Osteoblast (primary cell): ENCODE results near the gene EFHC1. TPM values are rescaled to one million over a fixed set of nuclear protein-coding genes. Genes with fewer than 3 reads are reported as not detected.
A peak's percentile ranks its signal among the peaks of the same experiment; 100 is the strongest.

Source experiments
- DNase-seq: peaks from one replicate; pipeline ENCODE4 v3.0.0; 2011; ENCODE audit warnings: low spot score, mixed read lengths; ENCODE audit not compliant: insufficient read length; ENCODE audit errors: missing footprints
- H2AFZ ChIP-seq: 2 replicates; pipeline ENCODE4 v1.6.0; 2011; ENCODE audit warnings: mild to moderate bottlenecking, low read length
- H3K27ac ChIP-seq: 2 replicates; pipeline ENCODE4 v1.5.1; 2011; ENCODE audit warnings: mild to moderate bottlenecking, low read depth, low read length, moderate library complexity
- H3K27me3 ChIP-seq: 2 replicates; pipeline ENCODE4 v1.6.0; 2012; ENCODE audit warnings: mild to moderate bottlenecking, control low read depth, inconsistent platforms, low read length, moderate library complexity; ENCODE audit not compliant: insufficient read depth
- H3K36me3 ChIP-seq: 2 replicates; pipeline ENCODE4 v1.5.1; 2011; ENCODE audit warnings: mild to moderate bottlenecking, low read length, control low read depth, moderate library complexity; ENCODE audit not compliant: insufficient read depth
- H3K4me1 ChIP-seq: 2 replicates; pipeline ENCODE4 v1.5.1; 2011; ENCODE audit warnings: mild to moderate bottlenecking, low read length, control low read depth, moderate library complexity; ENCODE audit not compliant: insufficient read depth
- H3K4me2 ChIP-seq: 2 replicates; pipeline ENCODE4 v1.6.0; 2011; ENCODE audit warnings: mild to moderate bottlenecking, low read length; ENCODE audit not compliant: insufficient read depth
- H3K4me3 ChIP-seq: fragments of 200-600 bp; sonication (generic); 3 replicates; pipeline ENCODE4 v1.5.1; 2012; ENCODE audit warnings: mild to moderate bottlenecking, low read length, inconsistent platforms; ENCODE audit not compliant: insufficient read depth
- H3K79me2 ChIP-seq: 2 replicates; pipeline ENCODE4 v1.6.0; 2012; ENCODE audit warnings: mild to moderate bottlenecking, low read length, control low read depth, inconsistent platforms; ENCODE audit not compliant: insufficient read depth
- H3K9me3 ChIP-seq: 2 replicates; pipeline ENCODE4 v1.5.1; 2011; ENCODE audit warnings: low read depth, low read length, control low read depth
- H4K20me1 ChIP-seq: 2 replicates; pipeline ENCODE4 v1.6.0; 2012; ENCODE audit warnings: mild to moderate bottlenecking, low read length, control low read depth; ENCODE audit not compliant: insufficient read depth
- CTCF ChIP-seq: IDR thresholded peaks from 2 replicates; pipeline ENCODE4 v1.5.1; 2011; ENCODE audit warnings: mild to moderate bottlenecking, low read depth, low read length, moderate library complexity; ENCODE audit errors: extremely low read depth
- total RNA-seq: library from RNA; depleted of rRNA; stranded (reverse); fragments of >200 nt; gene quantifications from 2 replicates; pipeline ENCODE4 v1.2.3, GENCODE V29; 2012

Gene EFHC1
- total RNA-seq, 1 donor: 31.1 TPM

DNA sequence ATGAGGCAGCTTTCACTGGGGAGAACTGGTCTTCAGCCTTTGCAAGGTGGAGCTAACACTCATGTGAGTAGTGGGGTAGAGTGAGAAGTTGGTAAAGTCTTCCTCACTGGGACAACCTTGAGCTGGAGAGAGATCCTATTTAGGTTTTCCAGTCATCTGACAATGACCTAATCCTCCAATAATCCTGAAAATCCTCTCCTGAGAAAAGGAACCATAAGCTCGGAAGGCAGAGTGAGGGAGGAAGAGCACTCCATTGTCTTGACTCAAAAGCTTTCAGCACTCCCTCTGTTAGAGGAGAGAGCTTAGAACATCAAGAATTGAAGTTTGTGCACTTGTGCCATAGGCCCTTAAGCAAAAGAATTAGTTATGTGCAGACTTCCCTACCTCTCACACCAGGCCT is 78.9 kb downstream of the EFHC1 start:
- Histone ChIP-seq H2AFZ (no peak overlapping the region), H3K36me3 (peaks cover 87% of the 10 kb centered on the region), H3K4me2 (peak overlapping the region; percentile 0), H3K4me1 (peaks cover 37% of the 10 kb centered on the region), H3K27me3 (no peaks in the 10 kb centered on the region), H3K27ac (peak overlapping the region; percentile 78), H3K4me3 (no peak overlapping the region), H3K9me3 (no peaks in the 10 kb centered on the region), H4K20me1 (no peaks in the 10 kb centered on the region), H3K79me2 (peaks cover 17% of the 10 kb centered on the region)
- TF ChIP-seq CTCF: no peak
- DNase-seq: peak; percentile 81

DNA sequence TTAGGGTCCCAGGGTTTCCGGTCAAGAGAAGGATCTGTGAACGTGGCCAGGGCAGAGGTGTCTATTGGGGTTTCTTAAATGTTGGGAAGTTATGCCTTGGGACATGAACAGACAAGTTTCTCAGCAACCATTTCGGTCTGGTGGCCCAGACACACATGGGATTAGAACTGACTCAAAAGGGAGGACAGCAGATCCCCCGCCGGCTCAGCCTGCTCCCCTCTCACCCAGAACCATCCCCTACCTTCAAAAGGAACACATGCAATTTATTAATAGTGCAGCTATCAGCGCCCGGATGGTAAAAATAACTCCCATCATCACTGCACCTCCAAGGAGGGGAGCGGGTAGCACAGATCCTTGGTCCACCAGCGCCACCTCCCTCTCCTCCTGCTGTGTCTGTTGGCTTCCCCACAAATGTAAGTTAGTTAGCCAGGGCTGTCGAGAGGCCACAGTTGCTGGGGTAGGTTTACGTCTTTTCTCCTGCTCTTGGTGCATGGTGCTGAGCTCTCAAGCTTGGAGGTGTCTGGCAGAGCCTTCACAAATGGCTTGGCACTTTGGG is 79.6 kb downstream of the EFHC1 start:
- H3K36me3 ChIP-seq: peaks cover 90% of the 10 kb centered on the region
- peak; percentile 57 for DNase-seq
- peak overlapping the region; percentile 78 for H3K27ac ChIP-seq
- no peaks in the 10 kb centered on the region for H3K27me3 ChIP-seq
- no peak overlapping the region for H2AFZ ChIP-seq
- H3K9me3 ChIP-seq: no peaks in the 10 kb centered on the region
- H3K4me2 ChIP-seq: no peak overlapping the region
- no peak for TF ChIP-seq CTCF
- no peaks in the 10 kb centered on the region for H4K20me1 ChIP-seq
- H3K4me3 ChIP-seq: no peak overlapping the region
- peaks cover 39% of the 10 kb centered on the region for H3K4me1 ChIP-seq
- H3K79me2 ChIP-seq: peaks cover 21% of the 10 kb centered on the region

- Histone ChIP-seq H3K4me1 (peaks cover 46% of the 10 kb centered on the region), H3K27me3 (no peaks in the 10 kb centered on the region), H3K4me3 (no peak overlapping the region), H2AFZ (no peak overlapping the region), H3K9me3 (no peaks in the 10 kb centered on the region), H3K27ac (peak overlapping the region; percentile 78), H4K20me1 (no peaks in the 10 kb centered on the region), H3K36me3 (peaks cover 90% of the 10 kb centered on the region), H3K4me2 (no peak overlapping the region), H3K79me2 (peaks cover 27% of the 10 kb centered on the region)
- DNase-seq: peak; percentile 68
- TF ChIP-seq CTCF: no peak
Measured at GRCh38 chr6:52500238-52501129, 80.3 kb downstream of the EFHC1 start.
